ENCODE measurements around the gene PREP. TPM values are rescaled to one million over a fixed set of nuclear protein-coding genes. Genes with fewer than 3 reads are reported as not detected.

PREP gene
- total RNA-seq, 4 donors from 2014 or later, result 34.6 to 71.8 (median 51.8) TPM

DNA sequence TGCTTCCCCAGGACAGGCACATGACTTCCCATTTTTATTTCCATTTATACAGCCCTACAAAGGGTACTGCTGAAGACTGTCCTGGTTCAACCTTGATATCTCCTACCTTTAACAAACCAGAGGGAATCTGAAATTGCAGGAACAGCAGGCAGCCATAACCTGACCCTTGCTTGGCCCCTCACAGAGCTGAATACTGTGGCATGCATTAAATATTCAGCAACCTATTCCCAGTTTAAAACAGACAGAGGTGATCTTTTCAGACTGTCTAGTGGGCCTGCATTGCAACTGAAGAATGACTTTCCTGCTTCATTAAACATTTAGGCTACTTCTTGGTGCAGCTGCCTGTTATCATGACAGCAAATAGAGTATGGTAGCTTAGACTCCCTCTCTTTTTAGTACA lies 146.3 kb downstream of the PREP start:
- intact Hi-C loops (cut with DNase I; ENCODE audit: low total_unique reads), result no loop called here
- Histone ChIP-seq H3K4me1 (peaks cover 10 to 24% of the 10 kb centered on the region in 2 donors), H3K27me3 (no peaks in the 10 kb centered on the region), H3K4me3 (no peak overlapping the region), H3K9me3 (no peaks in the 10 kb centered on the region), H3K36me3 (no peaks in the 10 kb centered on the region), H3K27ac (no peak overlapping the region)
- no peak for ATAC-seq
- in situ Hi-C loops (cut with MboI; ENCODE audit: low sequenced_read_pairs in 4 of 4), result no loop called here
- no peak for DNase-seq
- TF ChIP-seq POLR2A (IDR thresholded peaks at IDR 0.05), result no peak
- TF ChIP-seq, protein P1, sequence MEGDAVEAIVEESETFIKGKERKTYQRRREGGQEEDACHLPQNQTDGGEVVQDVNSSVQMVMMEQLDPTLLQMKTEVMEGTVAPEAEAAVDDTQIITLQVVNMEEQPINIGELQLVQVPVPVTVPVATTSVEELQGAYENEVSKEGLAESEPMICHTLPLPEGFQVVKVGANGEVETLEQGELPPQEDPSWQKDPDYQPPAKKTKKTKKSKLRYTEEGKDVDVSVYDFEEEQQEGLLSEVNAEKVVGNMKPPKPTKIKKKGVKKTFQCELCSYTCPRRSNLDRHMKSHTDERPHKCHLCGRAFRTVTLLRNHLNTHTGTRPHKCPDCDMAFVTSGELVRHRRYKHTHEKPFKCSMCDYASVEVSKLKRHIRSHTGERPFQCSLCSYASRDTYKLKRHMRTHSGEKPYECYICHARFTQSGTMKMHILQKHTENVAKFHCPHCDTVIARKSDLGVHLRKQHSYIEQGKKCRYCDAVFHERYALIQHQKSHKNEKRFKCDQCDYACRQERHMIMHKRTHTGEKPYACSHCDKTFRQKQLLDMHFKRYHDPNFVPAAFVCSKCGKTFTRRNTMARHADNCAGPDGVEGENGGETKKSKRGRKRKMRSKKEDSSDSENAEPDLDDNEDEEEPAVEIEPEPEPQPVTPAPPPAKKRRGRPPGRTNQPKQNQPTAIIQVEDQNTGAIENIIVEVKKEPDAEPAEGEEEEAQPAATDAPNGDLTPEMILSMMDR (IDR thresholded peaks at IDR 0.05 in 4 of 5, conservative IDR thresholded peaks at IDR 0.05 in 1 of 5), result no peak

DNA sequence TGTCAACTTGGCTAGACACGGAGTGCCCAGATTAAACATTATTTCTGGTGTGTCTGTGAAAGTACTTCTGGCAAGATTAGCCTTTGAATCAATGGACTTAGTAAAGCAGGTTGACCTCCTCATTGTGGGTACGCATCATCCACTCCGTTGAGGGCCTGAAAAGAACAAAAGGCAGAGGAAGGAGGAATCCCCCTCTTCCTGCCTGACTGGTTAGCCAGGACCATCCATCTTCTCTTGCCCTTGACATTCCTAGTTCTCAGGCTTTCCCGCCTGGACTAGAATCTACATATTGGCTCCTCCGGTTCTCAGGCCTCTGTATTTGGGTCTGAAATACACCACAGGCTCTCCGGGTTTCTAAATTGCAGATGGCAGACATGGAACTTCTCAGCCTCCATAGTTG lies 149.1 kb downstream of the PREP start:
- H3K27me3 ChIP-seq, result no peaks in the 10 kb centered on the region
- H3K27ac ChIP-seq, result no peak overlapping the region
- no peak for DNase-seq
- no peak overlapping the region for H3K4me3 ChIP-seq
- peaks cover 3 to 19% of the 10 kb centered on the region in 2 donors for H3K4me1 ChIP-seq
- H3K36me3 ChIP-seq, result no peaks in the 10 kb centered on the region
- intact Hi-C loops (cut with DNase I; ENCODE audit: low total_unique reads) (no loop called here), in situ Hi-C loops (cut with MboI; ENCODE audit: low sequenced_read_pairs in 4 of 4) (no loop called here)
- no peak for ATAC-seq
- H3K9me3 ChIP-seq, result no peaks in the 10 kb centered on the region
- TF ChIP-seq, protein P1 (IDR thresholded peaks at IDR 0.05 in 4 of 5, conservative IDR thresholded peaks at IDR 0.05 in 1 of 5), result no peak
- no peak for TF ChIP-seq POLR2A (IDR thresholded peaks at IDR 0.05)

DNA sequence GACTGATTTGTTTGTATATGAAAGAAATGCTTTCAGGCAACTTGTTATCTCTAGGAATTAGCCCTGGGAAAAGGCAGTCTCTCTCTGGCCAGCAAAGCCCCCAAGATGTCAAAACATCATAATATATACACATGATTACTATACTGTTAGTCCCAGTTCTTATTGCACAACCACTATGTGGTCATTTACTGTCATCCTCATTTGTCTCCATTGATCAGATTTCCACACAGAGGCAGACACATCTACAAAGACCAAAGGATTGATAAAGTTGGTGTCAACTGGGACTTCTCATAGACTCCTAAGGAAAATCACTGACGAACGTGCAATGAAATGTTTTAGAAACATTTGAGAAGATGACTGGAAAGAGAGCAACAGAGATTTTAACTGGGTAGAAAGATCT lies 151.2 kb downstream of the PREP start:
- no peak overlapping the region for H3K4me3 ChIP-seq
- no peaks in the 10 kb centered on the region for H3K27me3 ChIP-seq
- no peak for ATAC-seq
- no peaks in the 10 kb centered on the region for H3K36me3 ChIP-seq
- H3K4me1 ChIP-seq, result peaks cover 0 to 4% of the 10 kb centered on the region in 2 donors
- intact Hi-C loops (cut with DNase I; ENCODE audit: low total_unique reads) (no loop called here), in situ Hi-C loops (cut with MboI; ENCODE audit: low sequenced_read_pairs in 4 of 4) (no loop called here)
- no peaks in the 10 kb centered on the region for H3K9me3 ChIP-seq
- H3K27ac ChIP-seq, result no peak overlapping the region
- DNase-seq, result no peak
- TF ChIP-seq, protein P1 (IDR thresholded peaks at IDR 0.05 in 4 of 5, conservative IDR thresholded peaks at IDR 0.05 in 1 of 5), result no peak
- no peak for TF ChIP-seq POLR2A (IDR thresholded peaks at IDR 0.05)

DNA sequence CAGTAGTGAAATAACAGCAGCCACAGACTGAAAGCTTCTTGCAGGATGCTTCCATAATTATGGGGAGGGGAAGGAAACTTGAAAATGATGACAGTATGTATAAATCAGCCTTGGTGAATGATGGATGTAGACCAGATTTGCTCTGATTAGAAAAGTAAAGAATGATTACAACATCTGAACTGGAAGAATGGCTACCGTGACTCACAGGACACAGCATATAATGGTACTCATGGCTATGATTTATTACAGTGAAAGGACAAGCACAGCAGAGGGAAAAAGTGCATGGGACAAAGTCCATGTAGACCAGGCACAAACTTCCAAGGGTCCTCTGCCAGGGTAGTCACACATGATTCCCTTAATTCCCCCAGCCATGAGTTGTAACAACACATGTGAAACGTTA lies 152.3 kb downstream of the PREP start:
- Histone ChIP-seq H3K4me1 (no peaks in the 10 kb centered on the region), H3K27ac (no peak overlapping the region), H3K36me3 (no peaks in the 10 kb centered on the region), H3K27me3 (no peaks in the 10 kb centered on the region), H3K9me3 (no peaks in the 10 kb centered on the region), H3K4me3 (no peak overlapping the region)
- in situ Hi-C loops (cut with MboI; ENCODE audit: low sequenced_read_pairs in 4 of 4), result no loop called here
- TF ChIP-seq POLR2A (IDR thresholded peaks at IDR 0.05), result no peak
- TF ChIP-seq, protein P1 (IDR thresholded peaks at IDR 0.05 in 4 of 5, conservative IDR thresholded peaks at IDR 0.05 in 1 of 5), result no peak
- DNase-seq (no peak), ATAC-seq (no peak)
- intact Hi-C loops (cut with DNase I; ENCODE audit: low total_unique reads), result no loop called here

DNA sequence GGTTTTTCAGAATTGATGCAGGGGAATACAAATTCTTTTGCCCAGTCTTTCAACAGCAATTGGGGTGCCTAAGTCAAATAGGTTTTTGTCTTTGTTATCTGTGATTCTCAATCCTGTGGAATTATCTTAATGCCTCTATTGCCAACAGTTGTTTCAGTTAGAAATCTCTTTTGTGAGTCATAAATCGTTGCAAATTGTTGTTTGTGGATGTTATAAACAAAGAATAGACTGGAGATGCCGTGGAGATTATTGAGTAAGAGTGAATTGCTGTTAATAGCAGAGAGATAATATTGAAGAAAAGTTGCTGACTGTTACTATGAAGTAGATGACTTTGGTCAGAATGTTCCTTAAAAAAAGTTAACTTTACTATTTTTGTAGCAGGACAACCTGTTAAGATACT lies 159.4 kb downstream of the PREP start:
- peaks cover 0 to 3% of the 10 kb centered on the region in 2 donors for H3K4me1 ChIP-seq
- no peaks in the 10 kb centered on the region for H3K9me3 ChIP-seq
- intact Hi-C loops (cut with DNase I; ENCODE audit: low total_unique reads) (no loop called here), in situ Hi-C loops (cut with MboI; ENCODE audit: low sequenced_read_pairs in 4 of 4) (no loop called here)
- H3K27me3 ChIP-seq, result no peaks in the 10 kb centered on the region
- DNase-seq, result no peak
- ATAC-seq, result no peak
- TF ChIP-seq POLR2A (IDR thresholded peaks at IDR 0.05), result no peak
- TF ChIP-seq, protein P1 (IDR thresholded peaks at IDR 0.05 in 4 of 5, conservative IDR thresholded peaks at IDR 0.05 in 1 of 5), result no peak
- no peak overlapping the region for H3K4me3 ChIP-seq
- no peaks in the 10 kb centered on the region for H3K36me3 ChIP-seq
- no peak overlapping the region for H3K27ac ChIP-seq
